Peyer's patch (tissue), 4 donors: ENCODE data around the gene RPF1. TPM values are rescaled to one million over a fixed set of nuclear protein-coding genes. Genes with fewer than 3 reads are reported as not detected.

Experiments
- DNase-seq, 3 donors: peaks; one replicate each; pipeline ENCODE4 v3.0.0-alpha.2; 2017 to 2019
- H3K27ac ChIP-seq, 4 donors: fragments of 200-600 bp; sonication (generic); one replicate each; pipeline ENCODE4 v1.5.1; 2016 to 2019
- H3K27me3 ChIP-seq, 2 donors: fragments of 200-600 bp; sonication (generic); one replicate each; pipeline ENCODE4 v1.5.1; 2019
- H3K36me3 ChIP-seq, 3 donors: fragments of 200-600 bp; sonication (generic); one replicate each; pipeline ENCODE4 v1.5.1; 2016 to 2019
- H3K4me1 ChIP-seq, 4 donors: fragments of 200-600 bp; sonication (generic); one replicate each; pipeline ENCODE4 v1.5.1; 2016 to 2019
- H3K4me3 ChIP-seq, 4 donors: fragments of 200-600 bp; sonication (generic); 1 replicate in 3 of 4; 2 replicates in 1 of 4; pipeline ENCODE4 v1.5.1; 2016 to 2019; ENCODE audit warnings: mild to moderate bottlenecking in 1 of 4
- H3K9me3 ChIP-seq, 4 donors: fragments of 200-600 bp; sonication (generic); one replicate each; pipeline ENCODE4 v1.5.1; 2016 to 2019; ENCODE audit warnings: mild to moderate bottlenecking in 1 of 4
- CTCF ChIP-seq, 6 experiments: fragments of 450-650 bp in 4 of 6; fragments of 200-600 bp in 2 of 6; sonication (generic) in 1 of 6; IDR thresholded peaks; one replicate each; pipeline ENCODE4 v1.5.1; 2017 to 2019; ENCODE audit warnings: antibody characterized with exemption in 6 of 6, mild to moderate bottlenecking in 3 of 6, moderate library complexity in 1 of 6
- POLR2A ChIP-seq, 2 donors: fragments of 450-650 bp; IDR thresholded peaks; one replicate each; pipeline ENCODE4 v1.5.1; 2017; ENCODE audit warnings: antibody characterized with exemption in 2 of 2, mild to moderate bottlenecking in 2 of 2, moderate library complexity in 2 of 2
- total RNA-seq, 4 donors: library from RNA; depleted of rRNA; stranded (reverse); fragments of >200 nt; gene quantifications; one replicate each; pipeline ENCODE4 v1.1.0, GENCODE V29; 2016

RPF1 gene
- total RNA-seq, 4 donors from 2014 or later, result 12.1 to 37.1 (median 18.4) TPM

- peaks cover 0 to 6% (median 0%) of the 10 kb centered on the region in 4 donors for H3K4me1 ChIP-seq
- H3K9me3 ChIP-seq, result no peaks in the 10 kb centered on the region
- no peak for TF ChIP-seq POLR2A (IDR thresholded peaks at IDR 0.05)
- TF ChIP-seq CTCF (IDR thresholded peaks at IDR 0.05), result no peak
- DNase-seq, result no peak
- no peak overlapping the region for H3K4me3 ChIP-seq
- H3K36me3 ChIP-seq, result peaks cover 0 to 62% (median 0%) of the 10 kb centered on the region in 3 donors
- H3K27ac ChIP-seq, result no peak overlapping the region
- no peaks in the 10 kb centered on the region for H3K27me3 ChIP-seq
Measured at GRCh38 chr1:84496498-84496897, 17.4 kb downstream of the RPF1 start.

- Histone ChIP-seq H3K4me3 (no peak overlapping the region), H3K36me3 (peaks cover 0 to 50% (median 0%) of the 10 kb centered on the region in 3 donors), H3K27ac (no peak overlapping the region), H3K9me3 (no peaks in the 10 kb centered on the region), H3K4me1 (peaks cover 0 to 15% (median under 1%) of the 10 kb centered on the region in 4 donors), H3K27me3 (no peaks in the 10 kb centered on the region)
- no peak for TF ChIP-seq POLR2A (IDR thresholded peaks at IDR 0.05)
- no peak for TF ChIP-seq CTCF (IDR thresholded peaks at IDR 0.05)
- DNase-seq, result no peak
Measured at GRCh38 chr1:84497631-84498275, 18.7 kb downstream of the RPF1 start.

- Histone ChIP-seq H3K36me3 (peaks cover 0 to 16% (median 0%) of the 10 kb centered on the region in 3 donors), H3K4me3 (no peak overlapping the region)
- TF ChIP-seq CTCF (IDR thresholded peaks at IDR 0.05), result no peak
- no peak for TF ChIP-seq POLR2A (IDR thresholded peaks at IDR 0.05)
Measured at GRCh38 chr1:84502927-84503326, 23.9 kb downstream of the RPF1 start.

GRCh38 chr1:84504580-84505492, 25.8 kb downstream of the RPF1 start:
- TF ChIP-seq POLR2A (IDR thresholded peaks at IDR 0.05) (no peak), CTCF (IDR thresholded peaks at IDR 0.05) (peak in 1 of 6 experiments; percentile 1)
- H3K4me1 ChIP-seq, result peaks cover 0 to 38% (median 8%) of the 10 kb centered on the region in 4 donors
- H3K36me3 ChIP-seq, result peaks cover 0 to 3% (median 0%) of the 10 kb centered on the region in 3 donors
- H3K27ac ChIP-seq, result peak overlapping the region; percentile 92 to 97 (median 95)
- DNase-seq, result no peak
- no peaks in the 10 kb centered on the region for H3K27me3 ChIP-seq
- no peaks in the 10 kb centered on the region for H3K9me3 ChIP-seq
- peak overlapping the region; percentile 66 to 78 (median 76) for H3K4me3 ChIP-seq

More at GRCh38 chr1:84502927-84503326, 23.9 kb downstream of the RPF1 start:
- H3K9me3 ChIP-seq, result no peaks in the 10 kb centered on the region
- no peak for DNase-seq
- no peak overlapping the region for H3K27ac ChIP-seq
- no peaks in the 10 kb centered on the region for H3K27me3 ChIP-seq
- peaks cover 0 to 38% (median 8%) of the 10 kb centered on the region in 4 donors for H3K4me1 ChIP-seq

GRCh38 chr1:84505493-84506001, 26.5 kb downstream of the RPF1 start:
- no peaks in the 10 kb centered on the region for H3K27me3 ChIP-seq
- peak overlapping the region; percentile 66 to 78 (median 76) for H3K4me3 ChIP-seq
- peak overlapping the region; percentile 92 to 97 (median 95) for H3K27ac ChIP-seq
- peak in 1 of 6 experiments; percentile 1 for TF ChIP-seq CTCF (IDR thresholded peaks at IDR 0.05)
- TF ChIP-seq POLR2A (IDR thresholded peaks at IDR 0.05), result no peak
- peaks cover 0 to 38% (median 8%) of the 10 kb centered on the region in 4 donors for H3K4me1 ChIP-seq
- no peaks in the 10 kb centered on the region for H3K9me3 ChIP-seq
- H3K36me3 ChIP-seq, result no peaks in the 10 kb centered on the region
- no peak for DNase-seq
